Glomerular visceral epithelial cell (primary cell): ENCODE results near the gene TEX44.

Experiments used
- DNase-seq: peaks from one replicate; pipeline ENCODE4 v3.0.0-alpha.2; 2016; ENCODE audit errors: extremely low spot score

Gene TEX44

GRCh38 chr2:231633241-231633976, 40.7 kb downstream of the TEX44 start:
- DNase-seq, result no peak

GRCh38 chr2:231634412-231634811, 41.7 kb downstream of the TEX44 start:
- no peak for DNase-seq

GRCh38 chr2:231634951-231635875, 42.5 kb downstream of the TEX44 start:
- no peak for DNase-seq

GRCh38 chr2:231640241-231640640, 47.6 kb downstream of the TEX44 start:
- DNase-seq, result no peak

DNA sequence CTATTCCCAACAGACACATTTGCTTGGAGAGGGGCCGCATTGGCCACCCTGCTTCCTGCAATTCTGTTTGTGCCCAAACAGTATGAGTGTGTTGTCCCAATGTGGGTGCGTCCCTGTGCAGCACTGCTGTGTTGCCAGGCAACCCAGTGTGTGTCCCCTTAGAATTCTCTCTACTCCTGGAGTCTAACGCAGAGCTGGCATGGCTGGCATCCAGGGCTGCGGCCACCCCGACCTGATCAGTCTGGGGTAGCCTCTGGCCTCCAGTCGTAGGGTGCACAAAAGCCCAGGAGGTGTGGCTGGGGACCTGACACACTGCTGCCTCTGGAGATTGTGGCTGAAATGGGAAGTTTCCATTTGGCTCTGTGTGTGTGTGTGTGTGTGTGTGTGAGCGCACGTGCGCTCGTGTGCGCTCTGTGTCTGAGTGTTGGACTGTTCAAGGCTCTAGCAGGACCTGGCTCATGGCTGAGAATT, 48.0 kb downstream of the TEX44 start:
- DNase-seq, result no peak

- DNase-seq, result peak; percentile 98
Observed at GRCh38 chr2:231642631-231643494, 50.2 kb downstream of the TEX44 start.

DNA sequence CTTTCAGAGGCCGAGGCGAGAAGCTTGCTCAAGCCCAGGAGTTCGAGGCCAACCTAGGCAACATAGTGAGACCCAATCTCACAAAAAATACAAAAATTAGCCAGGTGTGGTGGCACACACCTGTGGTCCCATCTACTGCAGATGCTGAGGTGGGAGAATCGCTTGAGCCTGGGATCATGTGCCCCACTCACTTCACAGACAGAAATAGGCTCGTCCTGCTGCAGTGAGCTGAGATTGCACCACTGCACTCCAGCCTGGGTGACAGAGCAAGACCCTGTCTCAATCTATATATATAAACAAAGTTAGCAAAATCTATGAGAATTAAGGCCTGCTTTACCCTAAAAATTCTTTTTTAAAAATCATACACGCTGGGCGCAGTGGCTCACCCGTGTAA, 50.8 kb downstream of the TEX44 start:
- no peak for DNase-seq
